HT1080 (cell line): ENCODE data around the gene TUG1. TPM values are rescaled to one million over a fixed set of nuclear protein-coding genes. Genes with fewer than 3 reads are reported as not detected.

ENCODE experiments used
- DNase-seq: peaks from one replicate; pipeline ENCODE4 v3.0.0-alpha.2; 2015; ENCODE audit warnings: low read depth
- polyA plus RNA-seq, 2 experiments: library from polyadenylated mRNA; depleted of rRNA; stranded (reverse); fragments of >200 nt; gene quantifications; 2 replicates each; pipeline ENCODE4 v1.2.3, GENCODE V29; 2015
- total RNA-seq: library from RNA; depleted of rRNA; stranded (reverse); fragments of >200 nt; shearing (Covaris generic); gene quantifications from 2 replicates; pipeline ENCODE4 v1.2.3, GENCODE V29; 2014; rRNA removed

TUG1 gene
- 31.0 and 40.4 TPM in 2 replicates for total RNA-seq
- polyA plus RNA-seq (2015; cell fraction: cytosol; rRNA removed) = 59.3 and 74.5 TPM in 2 replicates
- polyA plus RNA-seq (2015; cell fraction: nucleus; rRNA removed) = 215 and 232 TPM in 2 replicates

GRCh38 chr22:30968924-30969531, at the start of gene TUG1:
Gene TUG1, plus strand, starts transcription at chr22:30969265.
- peak; percentile 99 for DNase-seq

DNA sequence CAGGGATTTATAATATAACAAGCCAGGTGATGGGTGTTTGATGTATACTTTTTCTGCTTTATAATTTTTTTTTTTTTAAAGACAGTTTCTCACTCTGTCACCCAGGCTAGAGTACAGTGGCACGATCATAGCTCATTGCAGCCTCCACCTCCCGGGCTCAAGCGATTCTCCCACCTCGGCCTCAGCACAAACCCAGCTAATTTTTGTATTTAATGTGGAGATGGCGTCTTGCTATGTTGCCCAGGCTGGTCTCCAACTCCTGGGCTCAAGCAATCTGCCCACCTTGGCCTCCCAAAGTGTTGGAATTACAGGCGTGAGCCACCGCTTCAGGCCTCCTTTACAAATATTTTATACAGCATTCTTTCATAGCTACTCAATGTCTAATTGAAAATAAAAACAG, 49.1 kb upstream of the TUG1 start:
- no peak for DNase-seq

DNA sequence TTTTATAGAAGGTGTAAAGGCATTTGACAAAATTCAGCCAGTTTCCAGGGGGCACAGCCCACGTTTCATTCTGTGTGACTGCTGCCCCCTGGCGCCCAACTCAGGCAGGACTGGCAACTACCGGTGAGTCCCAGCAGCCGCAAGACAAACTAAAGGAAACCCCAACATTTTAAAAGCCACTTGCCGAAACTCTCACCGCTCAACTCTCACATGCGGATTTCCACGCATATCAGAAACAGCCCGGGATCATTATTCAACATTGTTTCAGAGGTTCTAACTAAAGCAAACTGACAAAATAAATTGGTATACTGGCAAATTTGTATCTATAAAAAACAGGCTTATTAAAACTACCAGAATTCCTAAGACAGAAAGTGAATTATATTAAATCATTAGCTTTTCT, 48.7 kb upstream of the TUG1 start:
- DNase-seq = peak; percentile 53

GRCh38 chr22:30921108-30921507, 48.0 kb upstream of the TUG1 start:
- DNase-seq = no peak

DNA sequence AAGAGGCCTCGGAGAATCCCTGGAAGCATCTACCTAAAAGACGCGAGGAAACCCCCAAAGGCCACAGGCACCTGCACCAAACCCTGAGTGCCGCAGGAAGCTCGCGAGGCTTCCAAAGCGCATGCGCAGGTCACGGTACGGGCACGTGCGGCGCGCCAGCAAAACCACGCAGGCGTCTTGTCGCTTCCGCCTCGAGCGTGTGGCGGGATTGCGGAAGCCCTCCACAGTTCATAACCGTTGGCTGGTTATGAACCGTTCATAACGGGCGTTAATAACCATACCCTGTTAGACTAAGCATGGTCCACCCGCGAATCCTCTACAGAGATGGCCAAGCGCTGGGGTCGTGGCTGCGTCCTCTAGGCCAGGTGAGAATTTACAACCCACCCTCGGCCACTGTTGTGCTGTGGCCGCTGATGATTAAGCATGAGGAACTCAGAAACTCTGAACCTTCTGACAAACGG, 46.9 kb upstream of the TUG1 start:
- DNase-seq = no peak

- DNase-seq = no peak
These were observed 45.7 kb upstream of the TUG1 start for GRCh38 chr22:30923168-30923900.

DNA sequence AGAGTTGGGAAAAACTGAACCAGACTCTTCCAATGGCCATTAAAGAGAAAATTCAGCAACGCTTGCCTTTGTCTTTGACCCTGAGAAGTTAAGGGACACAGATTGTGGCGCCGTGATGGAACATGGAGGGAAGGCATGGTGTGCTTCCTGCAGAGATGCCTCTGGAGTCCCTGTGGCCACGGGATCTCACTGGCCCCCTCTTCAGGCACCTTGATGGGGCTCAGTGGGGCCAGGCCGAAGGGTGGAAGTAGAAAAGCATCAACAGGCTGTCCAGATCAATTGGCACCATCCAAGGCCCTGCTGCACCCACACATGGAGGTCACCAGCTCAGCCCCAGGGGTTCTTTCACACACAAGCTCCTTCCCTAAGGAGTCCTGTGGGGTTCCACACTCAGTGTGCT, 43.4 kb upstream of the TUG1 start:
- DNase-seq = no peak

GRCh38 chr22:30926706-30927105, 42.4 kb upstream of the TUG1 start:
- DNase-seq = no peak

GRCh38 chr22:30927806-30928205, 41.3 kb upstream of the TUG1 start:
- DNase-seq = no peak

DNA sequence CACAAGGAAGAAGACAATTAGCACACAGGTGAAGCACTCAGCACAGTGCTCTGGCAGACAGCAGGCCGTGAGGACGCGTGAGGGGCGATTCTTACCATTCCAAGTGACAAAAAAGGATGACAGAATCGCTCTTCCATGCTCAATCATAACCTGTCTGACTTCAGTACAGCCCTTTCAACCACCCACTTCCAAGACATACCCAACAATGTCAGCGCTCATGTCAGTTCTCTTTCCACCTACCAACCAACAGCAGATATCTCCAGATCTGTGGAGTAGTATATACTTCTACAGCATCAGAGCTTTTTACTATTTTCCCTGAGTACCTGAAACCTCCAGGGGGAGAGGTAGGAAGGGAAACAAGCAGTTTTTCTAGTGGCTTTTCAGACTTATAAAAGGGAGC, 40.7 kb upstream of the TUG1 start:
- DNase-seq = no peak

DNA sequence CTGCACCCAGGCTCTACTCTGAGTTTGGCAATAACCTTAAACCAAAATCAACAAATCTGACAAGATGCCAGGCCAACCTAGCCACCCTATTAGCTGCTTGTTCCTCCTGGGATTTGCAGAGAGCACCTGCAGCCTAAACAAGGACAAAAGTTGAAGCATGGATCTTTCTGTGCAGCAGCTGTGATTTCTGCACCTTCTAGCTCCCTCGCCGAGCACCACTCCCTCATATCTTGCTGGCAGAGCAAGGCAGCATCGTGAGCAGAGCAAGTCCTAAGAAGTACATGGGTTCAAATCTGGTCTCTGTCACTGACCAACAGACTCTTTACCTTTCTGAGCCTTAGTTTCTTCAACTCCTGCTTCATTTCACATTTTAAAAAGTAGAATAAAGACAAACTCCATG, 38.8 kb upstream of the TUG1 start:
- no peak for DNase-seq

DNA sequence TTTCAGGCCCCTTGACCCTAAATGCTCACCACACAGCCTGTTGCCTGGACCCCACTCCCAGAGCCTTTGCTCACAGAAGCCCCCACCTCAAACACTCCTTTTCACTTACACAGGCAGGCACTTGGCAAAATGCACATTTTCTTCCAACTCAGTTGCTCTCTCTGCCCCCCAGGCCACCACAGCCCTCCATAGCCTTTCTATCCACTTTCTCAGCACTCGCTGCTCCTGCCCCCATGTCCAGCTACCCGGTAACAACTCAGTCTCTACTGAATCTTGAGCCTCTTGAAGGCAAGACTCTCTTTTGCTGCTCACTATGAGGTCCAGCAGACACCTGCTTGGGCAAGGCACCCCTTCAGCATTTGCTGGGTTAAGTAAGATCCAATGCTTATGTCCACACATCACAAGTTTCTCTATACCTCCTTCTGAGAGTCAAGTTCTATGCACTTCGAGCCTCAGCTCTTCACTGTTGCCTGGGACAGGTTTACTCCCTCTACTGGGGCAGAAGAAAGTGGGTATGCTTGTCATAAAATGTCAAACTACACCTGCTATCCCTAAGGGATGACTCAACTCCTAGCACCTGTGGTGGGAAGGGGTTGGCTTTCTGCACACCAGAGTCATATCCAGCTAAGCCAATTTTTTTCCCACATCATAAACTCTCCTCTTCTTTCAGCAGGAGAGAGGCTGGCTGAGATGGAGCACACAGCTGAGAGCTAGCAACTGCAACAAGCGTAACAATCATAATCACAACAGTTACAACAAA, 37.3 kb upstream of the TUG1 start:
- no peak for DNase-seq

DNA sequence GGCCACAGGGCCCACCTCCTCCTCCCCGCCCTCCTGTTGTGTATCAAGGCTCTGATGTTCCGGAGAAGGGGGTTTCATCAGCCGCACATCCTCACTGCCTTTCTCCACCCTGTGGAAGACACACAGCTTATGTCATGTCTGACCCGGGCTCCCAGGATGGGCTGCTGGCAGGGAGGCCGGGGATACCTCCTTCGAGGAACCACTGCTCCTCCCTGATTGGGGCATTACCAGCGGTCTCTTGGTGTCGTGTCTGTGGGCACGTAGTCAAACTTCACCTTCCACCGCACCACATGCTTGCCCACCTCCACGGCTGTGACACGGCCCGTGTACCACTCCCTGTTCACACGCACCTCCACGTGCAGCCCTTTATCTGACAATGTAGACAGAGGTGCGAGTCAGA, 36.4 kb upstream of the TUG1 start:
- no peak for DNase-seq

- no peak for DNase-seq
These were observed 35.6 kb upstream of the TUG1 start for GRCh38 chr22:30933457-30933856.

GRCh38 chr22:30934053-30934452, 35.0 kb upstream of the TUG1 start:
- no peak for DNase-seq

DNA sequence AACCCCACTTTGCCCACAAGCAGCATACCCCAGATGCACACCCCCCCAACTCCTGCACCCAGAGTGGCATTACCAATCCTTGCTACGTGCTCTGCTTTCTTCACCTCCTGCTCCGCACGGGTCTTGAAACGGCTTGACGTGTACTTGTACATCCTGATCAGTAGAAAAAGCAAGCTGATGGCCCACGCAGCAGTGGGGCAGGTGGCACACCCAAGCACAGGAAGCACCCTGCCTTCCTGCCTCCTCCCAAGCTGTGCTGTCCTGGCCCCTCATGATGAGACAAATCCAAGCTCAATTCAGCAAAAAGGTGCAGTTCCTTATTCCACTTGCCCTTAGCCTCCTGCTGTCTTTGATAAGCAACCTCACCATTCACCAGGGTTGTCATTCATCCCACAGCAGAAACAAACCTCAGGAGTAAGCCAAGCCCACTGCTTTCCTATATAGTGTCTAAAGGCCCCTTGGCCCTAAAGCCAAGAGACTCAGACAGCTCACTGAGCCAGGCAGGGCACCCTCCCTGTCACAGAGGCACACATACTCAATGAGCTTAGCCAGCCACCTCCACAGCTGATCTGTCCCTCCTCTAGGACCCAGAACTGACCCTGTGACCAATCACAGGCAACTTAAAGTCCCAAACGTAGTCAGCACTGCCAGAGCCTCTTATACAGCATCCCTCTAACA, 28.2 kb upstream of the TUG1 start:
- no peak for DNase-seq

DNA sequence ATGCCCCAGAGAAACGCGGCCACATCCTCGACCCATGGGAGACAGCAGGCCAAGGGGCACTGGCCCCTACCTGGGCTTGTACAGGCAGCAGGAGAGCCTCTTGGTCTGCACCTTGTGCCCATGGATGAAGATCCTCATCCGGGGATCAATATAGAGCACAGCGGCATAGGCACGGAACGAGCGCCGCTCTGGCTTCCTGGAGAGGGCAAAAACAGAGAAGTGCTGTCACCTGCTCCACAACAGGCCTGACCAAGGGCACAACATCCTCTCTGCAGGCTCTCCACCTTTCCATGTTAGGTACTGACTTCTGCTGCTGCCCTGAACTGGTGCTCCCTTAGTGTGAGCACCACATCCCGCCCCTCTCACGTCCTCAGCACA, 27.7 kb upstream of the TUG1 start:
- no peak for DNase-seq

GRCh38 chr22:30943368-30943767, 25.7 kb upstream of the TUG1 start:
- DNase-seq = no peak

DNA sequence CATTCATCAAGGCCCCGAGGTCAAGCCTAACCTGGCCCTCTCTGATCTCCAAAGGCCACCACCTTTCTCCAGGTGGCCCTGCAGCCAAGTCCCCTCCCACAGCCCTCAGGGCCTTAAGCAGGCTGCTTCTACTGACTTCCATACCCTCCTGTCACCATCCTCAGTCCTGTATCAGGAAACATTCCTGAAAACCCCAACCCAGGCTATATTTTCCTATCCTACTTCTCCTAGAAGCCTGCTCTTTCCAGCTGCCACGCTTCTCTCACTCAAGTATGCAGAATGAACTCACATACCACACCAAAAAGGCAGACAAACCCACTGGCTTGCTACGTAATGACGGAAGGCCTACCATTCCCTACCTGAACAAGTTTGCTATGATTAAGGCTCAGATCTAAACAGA, 24.1 kb upstream of the TUG1 start:
- DNase-seq = no peak

DNA sequence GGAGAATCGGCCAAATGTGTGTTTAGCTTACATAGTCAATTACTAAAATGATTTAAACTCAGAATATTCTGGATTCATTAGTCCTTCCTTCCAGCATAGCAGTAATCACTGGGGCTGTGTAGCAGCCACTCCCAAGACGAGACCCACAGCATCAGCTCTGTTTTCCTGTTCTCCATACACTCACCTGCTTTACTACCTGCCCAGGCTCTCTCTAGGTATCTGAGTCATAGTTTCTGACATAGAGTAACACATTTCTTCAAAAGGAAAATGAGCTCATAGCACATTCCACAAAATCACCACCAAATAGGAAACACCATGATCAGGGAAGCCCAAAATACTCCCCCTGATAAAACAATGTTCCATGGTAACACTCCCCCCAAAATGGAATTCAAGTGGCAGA, 23.4 kb upstream of the TUG1 start:
- DNase-seq = no peak

- DNase-seq = no peak
These were observed 22.7 kb upstream of the TUG1 start for GRCh38 chr22:30946354-30946753.
